ENCODE results near the gene ABHD2. TPM values are rescaled to one million over a fixed set of nuclear protein-coding genes. Genes with fewer than 3 reads are reported as not detected.

Gene ABHD2
- total and polyA plus RNA-seq, 2 experiments from 2014 or later: 5.2 to 15.2 TPM

- H3K36me3 Mint-ChIP-seq (ENCODE audit: low read depth): peaks cover 3% of the 10 kb centered on the region; the same call in 1 of the 3 replicates
- no peaks in the 10 kb centered on the region for H3K27me3 ChIP-seq (ENCODE audit: insufficient read depth)
- no peaks in the 10 kb centered on the region for H3F3A ChIP-seq (replicated peaks; ENCODE audit: low read depth)
- DNase-seq (ENCODE audit: low spot score) (no peak), ATAC-seq (no peak)
- no peaks in the 10 kb centered on the region for H3K4me1 ChIP-seq (ENCODE audit: insufficient read depth)
- peaks cover 2% of the 10 kb centered on the region for H3K27me3 Mint-ChIP-seq (ENCODE audit: insufficient read depth, low read depth, poor library complexity)
- no peaks in the 10 kb centered on the region for H4K20me1 ChIP-seq (replicated peaks; ENCODE audit: insufficient read depth)
- no peak overlapping the region for H2AFZ ChIP-seq
- no peaks in the 10 kb centered on the region for H3K4me1 Mint-ChIP-seq
- H3K9me3 Mint-ChIP-seq: no peaks in the 10 kb centered on the region
- no peak overlapping the region for H3K27ac Mint-ChIP-seq
- TF ChIP-seq STAT1 (IDR thresholded peaks at IDR 0.05; ENCODE audit: unreplicated experiment): no peak
- no peak for TF ChIP-seq ZNF114 (CRISPR knock-in tag; IDR thresholded peaks at IDR 0.05)
- TF ChIP-seq JUNB (IDR thresholded peaks at IDR 0.05; ENCODE audit: unreplicated experiment): no peak
- no peak for TF ChIP-seq EZH2phosphoT487 (IDR thresholded peaks at IDR 0.05; ENCODE audit: unreplicated experiment)
- TF ChIP-seq REST (IDR thresholded peaks at IDR 0.05; ENCODE audit: unreplicated experiment): no peak
- no peak for TF ChIP-seq NANOG (IDR thresholded peaks at IDR 0.05; ENCODE audit: borderline replicate concordance)
- TF ChIP-seq CREB1 (CRISPR knock-in tag; IDR thresholded peaks at IDR 0.05; ENCODE audit: low read depth): no peak
- no peak for TF ChIP-seq POLR2AphosphoS5 (IDR thresholded peaks at IDR 0.05; ENCODE audit: low read depth)
- TF ChIP-seq ETS1 (IDR thresholded peaks at IDR 0.05): no peak
- no peak for TF ChIP-seq CTCF (conservative IDR thresholded peaks at IDR 0.05; ENCODE audit: low read depth in 2 of 2)
- H3K27ac ChIP-seq (ENCODE audit: low read depth): no peak overlapping the region
- H3K4me3 Mint-ChIP-seq: no peak overlapping the region
- no peaks in the 10 kb centered on the region for H3K79me2 ChIP-seq (replicated peaks; ENCODE audit: insufficient read depth)
- no peaks in the 10 kb centered on the region for H3K9me2 ChIP-seq (ENCODE audit: insufficient read depth)
- no peak overlapping the region for H3K4me2 ChIP-seq
- no peaks in the 10 kb centered on the region for H3K36me3 ChIP-seq (ENCODE audit: insufficient read depth)
- no peak overlapping the region for H3K4me3 ChIP-seq
These were observed 96.1 kb downstream of the ABHD2 start for GRCh38 chr15:89184357-89184756.

Measured in GM23338 (cell line).